Fibroblast of lung (primary cell): Measurements from ENCODE around the gene MRPS9. TPM values are rescaled to one million over a fixed set of nuclear protein-coding genes. Genes with fewer than 3 reads are reported as not detected.

Experiments
- DNase-seq, 2 donors: peaks; one replicate each; pipeline versions ENCODE4 v3.0.0 to v3.0.0-alpha.2; 2010; ENCODE audit warnings: low read depth in 2 of 2
- H2AFZ ChIP-seq: 2 replicates; pipeline ENCODE4 v1.5.1; 2012; ENCODE audit warnings: low read length, control low read depth, inconsistent platforms
- H3K27ac ChIP-seq: 2 replicates; pipeline ENCODE4 v1.5.1; 2011; ENCODE audit warnings: low read length, control low read depth; ENCODE audit not compliant: insufficient read depth
- H3K27me3 ChIP-seq: 2 replicates; pipeline ENCODE4 v1.5.1; 2011; ENCODE audit warnings: mild to moderate bottlenecking, low read length; ENCODE audit not compliant: control insufficient read depth, insufficient read depth
- H3K36me3 ChIP-seq: 2 replicates; pipeline ENCODE4 v1.5.1; 2011; ENCODE audit warnings: low read length; ENCODE audit not compliant: control insufficient read depth, insufficient read depth
- H3K4me1 ChIP-seq: 2 replicates; pipeline ENCODE4 v1.5.1; 2011; ENCODE audit warnings: low read length; ENCODE audit not compliant: control insufficient read depth, insufficient read depth; ENCODE audit errors: extremely low read depth
- H3K4me2 ChIP-seq: 2 replicates; pipeline ENCODE4 v1.5.1; 2011; ENCODE audit warnings: low read length, control low read depth; ENCODE audit not compliant: insufficient read depth; ENCODE audit errors: extremely low read depth
- H3K4me3 ChIP-seq, 4 experiments: fragments of 200-600 bp in 1 of 4; sonication (generic) in 1 of 4; replicated peaks in 1 of 4; 2 replicates each; pipeline ENCODE4 v1.5.1; 2011 to 2016; ENCODE audit warnings: low read length in 4 of 4, low read depth in 3 of 4, mild to moderate bottlenecking in 3 of 4, control low read depth in 2 of 4, inconsistent platforms in 1 of 4, mixed read lengths in 1 of 4; ENCODE audit not compliant: insufficient read depth in 1 of 4; ENCODE audit errors: control extremely low read depth in 1 of 4
- H3K79me2 ChIP-seq: 2 replicates; pipeline ENCODE4 v1.5.1; 2012; ENCODE audit warnings: mild to moderate bottlenecking, low read length, inconsistent platforms; ENCODE audit not compliant: control insufficient read depth, insufficient read depth
- H3K9ac ChIP-seq: 2 replicates; pipeline ENCODE4 v1.5.1; 2011; ENCODE audit warnings: mild to moderate bottlenecking, low read length, control low read depth; ENCODE audit not compliant: insufficient read depth
- H3K9me3 ChIP-seq: 2 replicates; pipeline ENCODE4 v1.5.1; 2012; ENCODE audit warnings: low read depth, low read length; ENCODE audit not compliant: control insufficient read depth, insufficient read depth
- H4K20me1 ChIP-seq: 2 replicates; pipeline ENCODE4 v1.5.1; 2011; ENCODE audit warnings: low read length; ENCODE audit not compliant: control insufficient read depth, insufficient read depth; ENCODE audit errors: extremely low read depth
- EZH2 ChIP-seq: IDR thresholded peaks from 2 replicates; pipeline ENCODE4 v1.5.1; 2012; ENCODE audit warnings: low read length, control low read depth, mild to moderate bottlenecking; ENCODE audit errors: missing control alignments
- polyA plus RNA-seq, 2 donors: library from polyadenylated mRNA; depleted of rRNA in 1 of 2; stranded (reverse) in 1 of 2; unstranded in 1 of 2; fragments of >200 nt; gene quantifications; 2 replicates each; pipeline ENCODE4 v1.2.1, GENCODE V29; 2011 to 2012; ENCODE audit warnings: missing spikeins in 1 of 2
- total RNA-seq: library from RNA; depleted of rRNA; stranded (reverse); fragments of >200 nt; gene quantifications from 2 replicates; pipeline ENCODE4 v1.2.1, GENCODE V29; 2014
- TF ChIP-seq, protein P1 (sequence below), 2 donors: IDR thresholded peaks in 1 of 2; conservative IDR thresholded peaks in 1 of 2; 1 replicate in 1 of 2; 2 replicates in 1 of 2; pipeline ENCODE4 v1.5.1; 2011 to 2012; ENCODE audit warnings: low read length in 2 of 2, control low read depth in 1 of 2, inconsistent platforms in 1 of 2, low read depth in 1 of 2, mild to moderate bottlenecking in 1 of 2

MRPS9 gene
- total and polyA plus RNA-seq, 2 donors (not counting 1 experiment from before 2014, with no cell fraction given) = 21.3 to 25.3 TPM

DNA sequence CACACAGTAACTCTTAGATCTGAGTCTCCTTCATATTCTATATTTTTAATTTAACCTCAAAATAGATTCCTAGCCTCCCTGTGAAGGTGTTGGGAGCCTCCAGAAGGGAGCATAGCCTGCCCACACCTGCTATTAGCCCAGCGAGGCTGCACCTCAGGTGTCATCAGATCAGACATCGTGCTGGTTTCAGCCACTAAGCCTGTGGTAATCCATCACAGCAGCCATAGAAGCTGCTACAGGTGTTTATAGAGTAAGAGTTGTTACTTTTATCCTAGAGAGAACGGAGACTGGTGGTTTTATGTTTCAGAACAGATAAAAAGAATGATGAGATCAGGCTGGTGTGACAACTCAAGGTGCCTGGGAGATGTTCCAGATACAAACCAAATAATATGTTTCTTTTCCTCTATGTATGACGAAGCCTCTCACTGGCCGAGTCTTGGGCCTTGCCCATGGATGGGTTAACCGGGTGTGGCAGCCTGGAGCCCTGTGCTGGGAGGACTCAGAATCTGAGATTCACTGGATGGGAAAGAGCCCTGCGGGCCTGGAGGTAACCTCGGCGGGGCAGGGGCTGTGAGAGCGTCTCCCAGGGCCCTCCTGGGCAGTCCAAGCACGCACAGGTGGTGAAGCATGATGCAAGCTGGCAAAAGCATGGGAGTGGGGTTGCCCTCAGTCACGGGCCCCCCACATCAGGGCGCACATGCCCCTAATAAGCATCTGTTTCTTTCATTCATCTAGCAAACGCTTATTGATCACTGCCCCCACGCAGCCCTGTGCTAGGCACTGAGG is 73.7 kb downstream of the MRPS9 start:
- Histone ChIP-seq H3K27me3 (no peaks in the 10 kb centered on the region), H4K20me1 (no peaks in the 10 kb centered on the region), H3K4me1 (no peaks in the 10 kb centered on the region), H3K9ac (no peak overlapping the region), H3K79me2 (no peaks in the 10 kb centered on the region), H3K9me3 (no peaks in the 10 kb centered on the region), H3K4me2 (no peak overlapping the region), H3K4me3 (no peak overlapping the region), H3K36me3 (no peaks in the 10 kb centered on the region), H3K27ac (no peak overlapping the region), H2AFZ (no peak overlapping the region)
- DNase-seq = no peak
- TF ChIP-seq, protein P1, sequence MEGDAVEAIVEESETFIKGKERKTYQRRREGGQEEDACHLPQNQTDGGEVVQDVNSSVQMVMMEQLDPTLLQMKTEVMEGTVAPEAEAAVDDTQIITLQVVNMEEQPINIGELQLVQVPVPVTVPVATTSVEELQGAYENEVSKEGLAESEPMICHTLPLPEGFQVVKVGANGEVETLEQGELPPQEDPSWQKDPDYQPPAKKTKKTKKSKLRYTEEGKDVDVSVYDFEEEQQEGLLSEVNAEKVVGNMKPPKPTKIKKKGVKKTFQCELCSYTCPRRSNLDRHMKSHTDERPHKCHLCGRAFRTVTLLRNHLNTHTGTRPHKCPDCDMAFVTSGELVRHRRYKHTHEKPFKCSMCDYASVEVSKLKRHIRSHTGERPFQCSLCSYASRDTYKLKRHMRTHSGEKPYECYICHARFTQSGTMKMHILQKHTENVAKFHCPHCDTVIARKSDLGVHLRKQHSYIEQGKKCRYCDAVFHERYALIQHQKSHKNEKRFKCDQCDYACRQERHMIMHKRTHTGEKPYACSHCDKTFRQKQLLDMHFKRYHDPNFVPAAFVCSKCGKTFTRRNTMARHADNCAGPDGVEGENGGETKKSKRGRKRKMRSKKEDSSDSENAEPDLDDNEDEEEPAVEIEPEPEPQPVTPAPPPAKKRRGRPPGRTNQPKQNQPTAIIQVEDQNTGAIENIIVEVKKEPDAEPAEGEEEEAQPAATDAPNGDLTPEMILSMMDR (conservative IDR thresholded peaks at IDR 0.05 in 1 of 2, IDR thresholded peaks at IDR 0.05 in 1 of 2; ENCODE audit: low read depth in 1 of 2, low read length in 2 of 2) = no peak
- TF ChIP-seq EZH2 = no peak

DNA sequence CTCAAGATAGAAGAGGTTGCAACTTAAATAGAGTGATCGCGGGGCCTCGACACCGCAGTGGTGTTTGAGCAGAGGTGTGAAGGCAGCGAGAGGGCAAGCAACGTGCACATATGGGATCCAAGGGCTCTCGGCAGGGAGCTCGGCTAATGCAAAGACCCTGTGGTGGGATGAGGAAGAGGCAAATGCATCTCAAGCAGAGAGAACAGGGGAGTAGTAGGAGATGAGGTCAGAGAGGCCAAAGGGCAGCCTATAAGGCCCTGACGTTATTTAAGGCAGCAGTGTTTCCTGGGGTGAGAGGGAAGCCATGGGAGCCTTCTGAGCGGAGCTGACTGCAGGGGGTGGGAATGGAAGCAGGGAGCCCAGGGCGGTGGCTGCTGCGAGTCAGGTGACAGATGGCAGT is 74.5 kb downstream of the MRPS9 start:
- H3K9ac ChIP-seq = no peak overlapping the region
- no peak overlapping the region for H2AFZ ChIP-seq
- H3K27me3 ChIP-seq = no peaks in the 10 kb centered on the region
- no peaks in the 10 kb centered on the region for H3K9me3 ChIP-seq
- TF ChIP-seq, protein P1 (conservative IDR thresholded peaks at IDR 0.05 in 1 of 2, IDR thresholded peaks at IDR 0.05 in 1 of 2; ENCODE audit: low read depth in 1 of 2, low read length in 2 of 2) = no peak
- no peak for TF ChIP-seq EZH2
- H3K4me1 ChIP-seq = no peaks in the 10 kb centered on the region
- no peaks in the 10 kb centered on the region for H3K79me2 ChIP-seq
- no peak overlapping the region for H3K4me2 ChIP-seq
- no peak overlapping the region for H3K27ac ChIP-seq
- no peaks in the 10 kb centered on the region for H3K36me3 ChIP-seq
- no peaks in the 10 kb centered on the region for H4K20me1 ChIP-seq
- no peak for DNase-seq
- H3K4me3 ChIP-seq = no peak overlapping the region

DNA sequence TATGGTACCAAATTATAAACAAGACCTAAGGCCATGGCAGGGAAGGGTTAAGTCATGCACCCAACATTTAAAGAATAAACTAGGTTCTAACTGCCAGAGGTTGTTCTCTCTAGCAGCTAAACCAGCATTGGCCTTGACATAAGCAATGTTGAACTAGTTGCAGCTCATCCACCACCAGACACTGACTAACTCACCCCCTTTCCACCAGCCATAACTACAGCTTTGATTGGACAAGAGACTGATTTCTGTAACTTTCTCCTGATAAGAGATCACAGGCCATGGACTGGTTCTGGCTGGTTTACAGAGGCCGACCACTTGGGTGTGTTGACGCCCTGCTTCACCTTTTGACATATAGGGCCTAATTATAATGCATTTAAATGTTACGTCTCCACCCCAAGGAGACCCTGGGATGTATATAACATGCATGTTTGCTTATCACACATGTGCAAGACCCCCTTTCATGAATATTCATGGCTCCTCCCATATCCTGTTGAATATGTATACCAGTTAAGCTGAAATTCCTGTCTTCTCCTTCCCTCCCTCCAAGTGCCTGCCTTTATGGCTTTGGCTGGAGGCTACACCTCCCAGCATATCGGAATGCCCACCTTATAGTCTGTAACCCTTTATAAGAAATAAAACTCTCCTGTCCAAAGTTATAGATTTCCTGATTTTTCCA is 75.9 kb downstream of the MRPS9 start:
- no peaks in the 10 kb centered on the region for H3K27me3 ChIP-seq
- H3K36me3 ChIP-seq = no peaks in the 10 kb centered on the region
- no peaks in the 10 kb centered on the region for H4K20me1 ChIP-seq
- TF ChIP-seq EZH2 = no peak
- TF ChIP-seq, protein P1 (conservative IDR thresholded peaks at IDR 0.05 in 1 of 2, IDR thresholded peaks at IDR 0.05 in 1 of 2; ENCODE audit: low read depth in 1 of 2, low read length in 2 of 2) = no peak
- no peak overlapping the region for H3K4me3 ChIP-seq
- H3K9ac ChIP-seq = no peak overlapping the region
- DNase-seq = no peak
- no peaks in the 10 kb centered on the region for H3K9me3 ChIP-seq
- H3K4me2 ChIP-seq = no peak overlapping the region
- H3K27ac ChIP-seq = no peak overlapping the region
- H2AFZ ChIP-seq = no peak overlapping the region
- no peaks in the 10 kb centered on the region for H3K79me2 ChIP-seq
- no peaks in the 10 kb centered on the region for H3K4me1 ChIP-seq
